Cardiac muscle cell (in vitro differentiated cells and primary cell): ENCODE measurements around the gene CRACR2A. TPM values are rescaled to one million over a fixed set of nuclear protein-coding genes. Genes with fewer than 3 reads are reported as not detected.

Experiments used
- DNase-seq, 2 donors: peaks; one replicate each; pipeline versions ENCODE4 v3.0.0 to v3.0.0-alpha.2; 2010 to 2017; ENCODE audit warnings: low read depth in 1 of 2, low spot score in 1 of 2
- H3K27ac ChIP-seq: fragments of 200-600 bp; sonication (generic); 2 replicates; pipeline ENCODE4 v1.5.1; 2016
- H3K27me3 ChIP-seq: fragments of 200-600 bp; sonication (generic); 2 replicates; pipeline ENCODE4 v1.6.0; 2016; ENCODE audit warnings: control low read depth
- H3K36me3 ChIP-seq: fragments of 200-600 bp; sonication (generic); 2 replicates; pipeline ENCODE4 v1.5.1; 2016; ENCODE audit warnings: control low read depth
- H3K4me1 ChIP-seq: fragments of 200-600 bp; sonication (generic); 2 replicates; pipeline ENCODE4 v1.8.1; 2017; ENCODE audit warnings: low read depth, mild to moderate bottlenecking, mixed run types
- H3K4me3 ChIP-seq: fragments of 200-600 bp; sonication (generic); 2 replicates; pipeline ENCODE4 v1.5.1; 2016; ENCODE audit warnings: mild to moderate bottlenecking
- H3K9me3 ChIP-seq: fragments of 200-600 bp; sonication (generic); 2 replicates; pipeline ENCODE4 v1.5.1; 2017; ENCODE audit warnings: low read depth, mild to moderate bottlenecking, control low read depth
- polyA plus RNA-seq: library from polyadenylated mRNA; unstranded; fragments of >200 nt; fragmentation: Nextera tagmentation; extraction: Ambion mirVana; gene quantifications from 2 replicates; pipeline ENCODE4 v1.2.1, GENCODE V29; 2016
- total RNA-seq: library from RNA; depleted of rRNA; stranded (reverse); fragments of >200 nt; gene quantifications from 2 replicates; pipeline ENCODE4 v1.2.3, GENCODE V29; 2016
- TF ChIP-seq, protein P1 (sequence below): IDR thresholded peaks from 2 replicates; pipeline ENCODE4 v1.5.1; 2012; ENCODE audit warnings: low read depth, mild to moderate bottlenecking, low read length

The CRACR2A gene, protein sequence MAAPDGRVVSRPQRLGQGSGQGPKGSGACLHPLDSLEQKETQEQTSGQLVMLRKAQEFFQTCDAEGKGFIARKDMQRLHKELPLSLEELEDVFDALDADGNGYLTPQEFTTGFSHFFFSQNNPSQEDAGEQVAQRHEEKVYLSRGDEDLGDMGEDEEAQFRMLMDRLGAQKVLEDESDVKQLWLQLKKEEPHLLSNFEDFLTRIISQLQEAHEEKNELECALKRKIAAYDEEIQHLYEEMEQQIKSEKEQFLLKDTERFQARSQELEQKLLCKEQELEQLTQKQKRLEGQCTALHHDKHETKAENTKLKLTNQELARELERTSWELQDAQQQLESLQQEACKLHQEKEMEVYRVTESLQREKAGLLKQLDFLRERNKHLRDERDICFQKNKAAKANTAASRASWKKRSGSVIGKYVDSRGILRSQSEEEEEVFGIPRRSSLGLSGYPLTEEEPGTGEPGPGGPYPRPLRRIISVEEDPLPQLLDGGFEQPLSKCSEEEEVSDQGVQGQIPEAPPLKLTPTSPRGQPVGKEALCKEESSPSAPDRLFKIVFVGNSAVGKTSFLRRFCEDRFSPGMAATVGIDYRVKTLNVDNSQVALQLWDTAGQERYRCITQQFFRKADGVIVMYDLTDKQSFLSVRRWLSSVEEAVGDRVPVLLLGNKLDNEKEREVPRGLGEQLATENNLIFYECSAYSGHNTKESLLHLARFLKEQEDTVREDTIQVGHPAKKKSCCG
- total RNA-seq (1.3 TPM in 1 of 2 replicates, not detected in the other), polyA plus RNA-seq (1.0 TPM in 1 of 2 replicates, not detected in the other)

GRCh38 chr12:3752741-3753486 is at the start of gene CRACR2A:
Gene CRACR2A, minus strand, starts transcription at chr12:3753109. Its CDS starts 56,110 bp downstream, at chr12:3696999.
- no peak within 1 kb of the TSS for H3K27ac ChIP-seq

DNA sequence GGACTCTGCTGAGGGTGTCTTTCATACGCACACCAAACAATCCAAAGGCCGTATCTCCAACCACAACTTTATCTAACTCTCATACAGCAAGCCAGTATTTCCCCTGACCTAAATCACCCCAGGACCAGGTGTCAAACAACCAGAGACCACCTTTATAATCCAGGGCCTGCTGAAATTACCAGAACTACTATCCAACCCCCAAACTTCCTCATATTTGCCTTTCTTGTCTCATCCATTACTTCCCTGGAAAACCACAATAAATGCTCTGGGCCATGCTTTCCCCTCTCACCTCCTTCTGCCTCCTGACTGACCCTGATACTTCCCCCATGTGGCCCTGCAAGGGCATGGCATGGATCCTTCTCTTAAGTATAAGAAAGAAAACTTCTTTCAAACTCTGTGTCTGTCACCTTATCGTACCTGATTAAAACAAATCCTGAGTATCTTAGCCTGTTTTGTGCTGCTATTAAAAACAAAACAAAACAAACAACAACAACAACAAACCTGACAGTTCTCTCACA is 44.7 kb upstream of the CRACR2A start:
- Histone ChIP-seq H3K4me3 (no peak overlapping the region), H3K27me3 (no peaks in the 10 kb centered on the region), H3K27ac (no peak overlapping the region), H3K4me1 (peaks cover 19% of the 10 kb centered on the region), H3K36me3 (no peaks in the 10 kb centered on the region), H3K9me3 (no peaks in the 10 kb centered on the region)
- TF ChIP-seq, protein P1, sequence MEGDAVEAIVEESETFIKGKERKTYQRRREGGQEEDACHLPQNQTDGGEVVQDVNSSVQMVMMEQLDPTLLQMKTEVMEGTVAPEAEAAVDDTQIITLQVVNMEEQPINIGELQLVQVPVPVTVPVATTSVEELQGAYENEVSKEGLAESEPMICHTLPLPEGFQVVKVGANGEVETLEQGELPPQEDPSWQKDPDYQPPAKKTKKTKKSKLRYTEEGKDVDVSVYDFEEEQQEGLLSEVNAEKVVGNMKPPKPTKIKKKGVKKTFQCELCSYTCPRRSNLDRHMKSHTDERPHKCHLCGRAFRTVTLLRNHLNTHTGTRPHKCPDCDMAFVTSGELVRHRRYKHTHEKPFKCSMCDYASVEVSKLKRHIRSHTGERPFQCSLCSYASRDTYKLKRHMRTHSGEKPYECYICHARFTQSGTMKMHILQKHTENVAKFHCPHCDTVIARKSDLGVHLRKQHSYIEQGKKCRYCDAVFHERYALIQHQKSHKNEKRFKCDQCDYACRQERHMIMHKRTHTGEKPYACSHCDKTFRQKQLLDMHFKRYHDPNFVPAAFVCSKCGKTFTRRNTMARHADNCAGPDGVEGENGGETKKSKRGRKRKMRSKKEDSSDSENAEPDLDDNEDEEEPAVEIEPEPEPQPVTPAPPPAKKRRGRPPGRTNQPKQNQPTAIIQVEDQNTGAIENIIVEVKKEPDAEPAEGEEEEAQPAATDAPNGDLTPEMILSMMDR = peak; percentile 25
- DNase-seq = peak in 1 of 2 donors; percentile 3

More at GRCh38 chr12:3752741-3753486, at the start of gene CRACR2A:
- Histone ChIP-seq H3K9me3 (no peaks in the 10 kb centered on the region), H3K4me3 (peak within 1 kb of the TSS; percentile 15), H3K4me1 (no peaks in the 10 kb centered on the region), H3K27me3 (peaks cover 21% of the 10 kb centered on the region), H3K36me3 (no peaks in the 10 kb centered on the region)
- TF ChIP-seq, protein P1 = peak; percentile 73
- peak; percentile 71 to 87 for DNase-seq

DNA sequence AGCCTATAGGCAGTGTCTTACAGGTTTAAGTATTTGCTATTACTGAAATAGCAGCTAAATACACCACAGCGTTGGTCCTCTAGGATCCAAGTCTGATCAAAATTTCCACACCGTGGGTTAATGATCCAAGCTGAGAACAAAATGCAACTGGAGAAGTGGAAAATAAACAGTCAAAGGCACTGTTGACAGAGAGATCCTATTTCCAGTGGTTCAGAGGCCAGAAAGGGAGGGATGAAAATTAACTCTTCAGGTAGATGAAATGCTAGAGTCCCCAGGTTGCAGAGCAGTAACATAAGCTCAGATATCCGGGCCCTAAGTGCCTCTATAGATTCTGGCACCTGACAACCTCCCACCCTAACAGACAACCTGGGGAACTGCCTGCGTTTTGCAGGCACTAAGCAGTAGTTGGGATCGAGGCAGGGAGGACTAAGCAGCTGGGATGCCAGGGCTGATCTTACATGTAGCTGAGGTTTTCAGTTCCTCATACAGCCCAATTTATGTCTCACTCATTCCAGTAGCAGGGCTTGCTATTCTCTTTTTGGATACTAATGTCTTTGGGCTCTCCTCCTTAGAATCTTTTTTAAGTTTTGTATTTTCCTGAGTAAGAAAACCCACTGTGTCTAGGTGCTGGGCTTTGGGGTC is 42.7 kb upstream of the CRACR2A start:
- TF ChIP-seq, protein P1 = no peak
- peak overlapping the region; percentile 40 for H3K27ac ChIP-seq
- H3K27me3 ChIP-seq = no peaks in the 10 kb centered on the region
- no peak for DNase-seq
- H3K36me3 ChIP-seq = no peaks in the 10 kb centered on the region
- no peaks in the 10 kb centered on the region for H3K9me3 ChIP-seq
- no peak overlapping the region for H3K4me3 ChIP-seq
- peaks cover 19% of the 10 kb centered on the region for H3K4me1 ChIP-seq

DNA sequence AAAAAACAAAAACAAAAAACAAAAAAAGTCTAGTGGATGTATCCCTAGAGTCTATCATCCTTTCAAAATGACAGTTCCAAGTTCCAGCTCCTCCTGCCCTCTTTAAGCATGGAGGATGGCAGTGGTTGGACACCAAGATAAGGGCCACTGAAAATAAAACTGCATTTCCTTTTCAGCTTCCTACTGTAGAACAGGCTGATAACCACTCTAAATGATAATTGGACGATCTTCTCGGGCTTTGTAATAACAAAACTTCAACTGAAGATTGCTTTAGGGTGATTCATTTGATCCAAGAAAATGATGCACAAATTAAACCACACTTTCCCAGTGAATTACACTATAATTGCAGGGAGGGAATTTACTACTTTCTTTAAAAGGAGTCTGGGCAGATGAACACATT is 42.2 kb upstream of the CRACR2A start:
- no peaks in the 10 kb centered on the region for H3K27me3 ChIP-seq
- no peak for DNase-seq
- TF ChIP-seq, protein P1 = no peak
- no peak overlapping the region for H3K4me3 ChIP-seq
- H3K36me3 ChIP-seq = no peaks in the 10 kb centered on the region
- peaks cover 19% of the 10 kb centered on the region for H3K4me1 ChIP-seq
- no peaks in the 10 kb centered on the region for H3K9me3 ChIP-seq
- peak overlapping the region; percentile 40 for H3K27ac ChIP-seq
